Activated naive CD8-positive, alpha-beta T cell (primary cell): ENCODE measurements around the gene TNFAIP8L2.

ENCODE experiments used
- H3K27ac Mint-ChIP-seq: one replicate; pipeline ENCODE4 v1.8.0; 2021; ENCODE audit warnings: mixed read lengths
- H3K27me3 Mint-ChIP-seq: one replicate; pipeline ENCODE4 v1.8.0; 2021; ENCODE audit warnings: mixed read lengths
- H3K36me3 Mint-ChIP-seq: one replicate; pipeline ENCODE4 v1.8.0; 2021; ENCODE audit warnings: mixed read lengths
- H3K4me1 Mint-ChIP-seq: one replicate; pipeline ENCODE4 v1.8.0; 2021; ENCODE audit warnings: low read depth, mixed read lengths
- H3K4me3 Mint-ChIP-seq: one replicate; pipeline ENCODE4 v1.8.0; 2021; ENCODE audit warnings: mild to moderate bottlenecking, mixed read lengths
- H3K9me3 Mint-ChIP-seq: one replicate; pipeline ENCODE4 v1.8.0; 2021; ENCODE audit warnings: low read depth, mixed read lengths

Gene TNFAIP8L2

DNA sequence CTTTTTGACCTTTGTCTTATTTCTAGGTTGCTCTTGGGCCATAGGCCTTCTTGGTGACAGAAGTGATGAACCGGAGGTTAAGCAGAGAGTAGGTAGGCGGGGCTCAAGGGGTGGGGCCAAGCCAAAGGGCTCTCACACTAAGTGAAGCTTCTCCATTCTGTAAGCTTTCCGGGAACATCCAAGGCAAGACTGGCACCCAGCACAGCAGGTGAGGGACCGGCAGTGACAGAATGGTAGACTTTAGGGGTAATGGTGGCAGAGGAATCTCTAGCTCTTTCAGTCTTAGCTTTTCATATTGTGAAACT lies at the start of gene TNFAIP8L2:
Gene TNFAIP8L2 (plus strand): TSS at position 135 of the 305 bp plus-strand sequence. CDS start 2,049 bp downstream, outside the sequence.
- H3K9me3 Mint-ChIP-seq: no peaks in the 10 kb centered on the region
- H3K4me1 Mint-ChIP-seq: peaks cover 37% of the 10 kb centered on the region
- peaks cover 14% of the 10 kb centered on the region for H3K36me3 Mint-ChIP-seq
- peak within 1 kb of the TSS; percentile 98 for H3K4me3 Mint-ChIP-seq
- H3K27ac Mint-ChIP-seq: peak within 1 kb of the TSS; percentile 100
- no peaks in the 10 kb centered on the region for H3K27me3 Mint-ChIP-seq

DNA sequence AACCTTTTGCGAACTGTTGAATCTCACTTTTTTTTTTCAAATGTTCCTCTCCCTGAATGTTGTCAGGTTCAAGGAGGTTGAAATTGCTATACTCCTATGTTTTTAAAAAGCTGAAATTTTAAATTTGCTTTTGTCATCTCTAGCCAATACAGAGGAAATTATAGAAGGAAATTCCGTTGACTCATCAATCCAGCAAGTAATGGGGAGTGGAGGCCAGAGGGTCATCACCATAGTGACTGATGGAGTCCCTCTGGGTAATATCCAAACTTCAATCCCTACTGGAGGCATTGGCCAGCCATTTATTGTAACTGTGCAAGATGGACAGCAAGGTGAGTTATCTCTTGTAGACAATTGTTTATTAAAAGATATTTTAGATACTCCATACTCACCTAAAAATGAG lies 49.6 kb upstream of the TNFAIP8L2 start:
- H3K4me3 Mint-ChIP-seq: no peak overlapping the region
- H3K36me3 Mint-ChIP-seq: peaks cover 4% of the 10 kb centered on the region
- H3K27me3 Mint-ChIP-seq: no peaks in the 10 kb centered on the region
- H3K9me3 Mint-ChIP-seq: no peaks in the 10 kb centered on the region
- no peaks in the 10 kb centered on the region for H3K4me1 Mint-ChIP-seq
- no peak overlapping the region for H3K27ac Mint-ChIP-seq

DNA sequence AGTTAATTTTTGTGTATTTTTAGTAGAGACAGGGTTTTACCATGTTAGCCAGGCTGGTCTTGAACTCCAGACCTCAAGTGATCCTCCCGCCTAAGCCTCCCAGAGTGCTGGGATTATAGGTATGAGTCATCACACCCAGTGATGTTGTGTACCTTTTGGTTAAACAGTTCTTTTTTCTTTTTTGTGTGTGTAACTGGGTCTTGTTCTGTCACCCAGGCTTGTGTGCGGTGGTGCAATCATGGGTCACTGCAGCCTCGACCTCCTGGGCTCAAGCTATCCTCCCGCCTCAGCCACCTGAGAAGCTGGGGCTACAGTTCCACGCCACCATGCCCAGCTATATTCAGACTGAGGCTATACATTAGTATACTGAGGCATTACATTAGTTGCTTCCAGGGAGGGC lies 48.1 kb upstream of the TNFAIP8L2 start:
- Mint-ChIP-seq H3K9me3 (no peaks in the 10 kb centered on the region), H3K4me1 (no peaks in the 10 kb centered on the region), H3K4me3 (no peak overlapping the region), H3K27me3 (no peaks in the 10 kb centered on the region), H3K27ac (no peak overlapping the region), H3K36me3 (peaks cover 4% of the 10 kb centered on the region)

DNA sequence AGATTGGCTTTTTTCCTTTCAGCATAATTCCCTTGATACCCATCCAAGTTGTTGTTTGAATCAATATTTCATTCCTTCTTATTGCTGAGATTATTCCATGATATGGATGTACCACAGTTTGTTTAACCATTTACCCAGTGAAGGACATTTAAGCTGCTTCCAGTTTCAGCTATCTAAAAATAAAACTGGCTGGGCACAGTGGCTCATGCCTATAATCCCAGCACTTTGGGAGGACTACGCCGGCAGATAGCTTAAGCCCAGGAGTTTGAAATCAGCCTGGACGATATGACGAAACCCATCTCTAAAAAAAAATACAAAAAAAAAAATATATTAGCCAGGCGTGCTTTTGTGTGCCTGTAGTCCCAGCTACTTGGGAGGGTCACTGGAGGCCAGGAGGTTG lies 42.6 kb upstream of the TNFAIP8L2 start:
- Mint-ChIP-seq H3K4me3 (no peak overlapping the region), H3K27ac (no peak overlapping the region), H3K36me3 (peaks cover 7% of the 10 kb centered on the region), H3K27me3 (no peaks in the 10 kb centered on the region), H3K9me3 (no peaks in the 10 kb centered on the region), H3K4me1 (no peaks in the 10 kb centered on the region)

DNA sequence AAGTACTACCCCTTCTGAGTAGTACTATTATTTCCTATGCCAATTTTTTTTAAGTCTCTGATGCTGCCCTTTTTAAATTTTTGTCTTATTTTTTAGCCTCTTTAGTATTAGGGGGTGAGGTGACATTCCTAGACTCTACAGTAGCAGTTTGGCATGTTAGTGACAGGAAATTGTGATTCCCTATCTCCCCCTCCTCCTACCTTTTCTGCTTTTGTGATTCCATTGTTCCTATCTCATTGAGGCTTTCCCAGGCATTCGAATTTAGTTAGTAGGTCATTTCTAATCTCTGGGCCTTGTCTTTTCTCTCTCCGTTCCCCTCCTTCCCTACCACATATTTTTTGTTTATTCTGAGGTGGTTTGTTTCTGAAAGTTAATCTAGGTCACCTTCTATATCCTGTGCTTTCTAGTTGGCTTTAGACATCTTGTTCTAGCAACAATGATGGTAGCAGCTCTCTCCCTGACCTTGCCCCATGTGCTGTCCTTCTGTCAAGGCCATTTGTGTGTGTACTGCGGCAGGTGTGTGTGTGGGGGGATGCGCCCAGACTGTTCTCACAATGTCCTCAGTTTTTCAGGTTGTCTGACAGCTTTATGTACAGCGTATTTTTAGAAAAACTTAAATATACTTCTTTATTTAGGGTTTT lies 31.6 kb upstream of the TNFAIP8L2 start:
- no peaks in the 10 kb centered on the region for H3K9me3 Mint-ChIP-seq
- no peaks in the 10 kb centered on the region for H3K4me1 Mint-ChIP-seq

DNA sequence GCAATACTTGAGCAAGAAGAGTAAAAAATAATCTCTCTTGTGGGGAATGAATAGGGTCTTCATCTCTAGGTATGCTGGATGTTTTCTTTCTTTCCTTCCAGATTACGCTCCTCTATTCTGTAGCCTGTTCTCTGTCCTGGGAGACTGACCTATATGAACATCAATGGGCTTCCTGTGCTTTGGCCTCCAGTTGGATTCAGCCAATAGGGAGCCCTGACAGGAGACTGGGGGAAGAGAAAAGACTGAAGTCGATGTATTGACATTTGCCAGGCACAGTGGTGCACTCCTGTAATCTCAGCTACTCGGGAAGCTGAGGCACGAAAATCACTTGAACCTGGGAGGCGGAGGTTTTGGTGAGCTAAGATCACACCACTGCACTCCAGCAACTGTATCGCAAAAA lies 27.6 kb upstream of the TNFAIP8L2 start:
- Mint-ChIP-seq H3K4me1 (peaks cover 14% of the 10 kb centered on the region), H3K27me3 (no peaks in the 10 kb centered on the region), H3K36me3 (peaks cover 2% of the 10 kb centered on the region), H3K27ac (no peak overlapping the region), H3K4me3 (no peak overlapping the region), H3K9me3 (no peaks in the 10 kb centered on the region)

More for the DNA sequence above, 31.6 kb upstream of the TNFAIP8L2 start:
- peak overlapping the region; percentile 11 for H3K27ac Mint-ChIP-seq
- H3K27me3 Mint-ChIP-seq: no peaks in the 10 kb centered on the region
- H3K4me3 Mint-ChIP-seq: no peak overlapping the region
- H3K36me3 Mint-ChIP-seq: peaks cover 4% of the 10 kb centered on the region

DNA sequence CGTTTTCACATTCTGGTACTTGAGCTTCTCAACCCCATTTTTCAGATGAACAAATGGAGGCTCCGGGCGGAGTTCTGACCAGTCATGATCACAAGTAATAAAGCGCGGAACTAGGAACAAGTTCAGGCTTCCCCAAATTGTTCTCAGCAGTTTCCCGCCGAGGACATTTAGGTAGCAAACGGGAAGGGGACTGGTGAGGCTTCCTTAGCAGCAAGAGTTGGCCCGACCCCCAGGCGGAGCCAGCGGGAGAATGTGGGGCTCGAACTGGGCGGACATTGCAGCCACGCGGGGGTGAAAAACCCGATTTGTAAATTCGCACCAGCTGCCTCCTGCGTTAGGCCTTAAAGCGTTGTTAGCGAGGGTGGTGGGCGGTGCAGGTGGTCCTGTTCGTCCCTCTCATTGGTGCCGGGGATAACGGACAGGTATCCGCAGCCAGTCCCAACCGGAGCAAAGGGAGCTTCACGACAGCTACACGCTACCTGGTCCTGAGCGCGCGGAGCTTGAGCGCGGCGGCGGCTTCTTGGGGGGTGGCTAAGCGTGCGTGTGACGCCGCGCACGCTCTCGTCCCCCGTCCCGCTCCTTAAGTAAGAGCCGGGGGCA lies 25.4 kb upstream of the TNFAIP8L2 start:
- peak overlapping the region; percentile 86 for H3K4me3 Mint-ChIP-seq
- H3K4me1 Mint-ChIP-seq: peaks cover 16% of the 10 kb centered on the region
- H3K36me3 Mint-ChIP-seq: no peaks in the 10 kb centered on the region
- H3K9me3 Mint-ChIP-seq: no peaks in the 10 kb centered on the region
- no peaks in the 10 kb centered on the region for H3K27me3 Mint-ChIP-seq
- peak overlapping the region; percentile 92 for H3K27ac Mint-ChIP-seq

DNA sequence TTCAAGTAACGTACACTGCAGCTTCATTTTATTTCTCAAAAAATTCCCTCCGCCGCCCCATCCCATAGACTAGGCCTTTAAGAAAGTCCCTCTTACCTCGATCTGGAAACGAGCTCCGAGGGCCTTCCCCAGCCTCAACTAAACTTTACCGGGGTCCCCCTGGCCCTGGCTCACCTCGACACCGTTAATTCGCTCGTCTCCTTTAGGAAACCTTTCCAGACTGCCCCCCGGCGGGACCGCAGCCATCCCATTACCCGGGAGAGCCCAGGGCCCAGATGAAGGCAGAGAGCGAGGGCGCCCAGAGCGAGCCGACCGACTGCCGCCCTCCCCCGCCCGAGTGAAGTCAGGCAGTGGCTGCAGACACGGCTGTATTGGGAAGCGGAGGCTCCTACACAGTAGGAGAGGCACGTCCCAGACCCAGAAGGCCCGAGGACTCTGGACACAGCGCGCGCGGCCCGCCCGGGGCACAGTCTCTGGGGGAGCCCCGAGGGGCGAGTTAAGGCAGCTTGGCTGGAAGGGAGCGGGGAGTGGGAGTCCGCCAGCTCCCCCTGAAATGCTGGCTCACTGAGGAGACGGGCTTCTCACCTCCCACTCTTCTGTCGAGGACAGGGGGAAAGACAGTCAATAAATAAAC lies 24.6 kb upstream of the TNFAIP8L2 start:
- H3K4me1 Mint-ChIP-seq: peaks cover 16% of the 10 kb centered on the region
- no peaks in the 10 kb centered on the region for H3K9me3 Mint-ChIP-seq
- H3K27ac Mint-ChIP-seq: peak overlapping the region; percentile 92
- no peaks in the 10 kb centered on the region for H3K27me3 Mint-ChIP-seq
- no peaks in the 10 kb centered on the region for H3K36me3 Mint-ChIP-seq
- peak overlapping the region; percentile 86 for H3K4me3 Mint-ChIP-seq

DNA sequence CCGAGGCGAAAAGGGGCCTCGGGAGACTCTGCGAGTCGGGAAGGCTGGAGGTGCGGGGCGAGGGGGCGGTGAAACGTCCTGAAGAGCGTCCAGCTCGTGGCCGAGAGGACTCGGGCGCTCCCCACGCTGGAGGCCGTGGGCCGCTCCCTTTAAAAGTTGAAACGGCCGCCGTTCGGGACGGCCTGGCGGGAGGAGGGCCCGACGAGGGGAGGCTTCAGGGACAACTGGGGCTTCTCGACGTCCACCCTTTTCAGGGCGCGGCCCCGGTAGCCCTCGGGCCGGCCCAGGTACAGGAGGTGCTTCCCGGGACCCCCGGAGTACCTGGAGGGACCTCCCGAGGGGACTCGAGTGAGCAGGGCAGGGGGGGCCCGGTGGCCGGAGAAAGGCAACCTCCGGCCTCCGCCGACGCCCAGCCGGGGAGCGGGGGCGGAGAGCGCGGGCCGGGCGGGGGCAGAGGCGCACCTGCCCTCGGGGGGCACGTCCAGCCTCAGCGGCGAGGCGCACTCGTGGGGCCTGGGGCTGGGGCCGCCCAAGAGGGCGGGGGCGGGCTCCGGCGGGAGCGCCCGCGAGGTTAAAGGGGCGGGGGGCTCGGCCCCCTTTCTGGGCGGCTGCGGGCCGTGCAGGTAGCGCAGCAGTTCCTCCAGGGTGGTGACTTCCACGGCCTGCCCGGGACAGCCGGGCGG lies 24.0 kb upstream of the TNFAIP8L2 start:
- Mint-ChIP-seq H3K4me1 (peaks cover 16% of the 10 kb centered on the region), H3K27me3 (no peaks in the 10 kb centered on the region), H3K4me3 (no peak overlapping the region), H3K9me3 (no peaks in the 10 kb centered on the region), H3K27ac (no peak overlapping the region), H3K36me3 (no peaks in the 10 kb centered on the region)

DNA sequence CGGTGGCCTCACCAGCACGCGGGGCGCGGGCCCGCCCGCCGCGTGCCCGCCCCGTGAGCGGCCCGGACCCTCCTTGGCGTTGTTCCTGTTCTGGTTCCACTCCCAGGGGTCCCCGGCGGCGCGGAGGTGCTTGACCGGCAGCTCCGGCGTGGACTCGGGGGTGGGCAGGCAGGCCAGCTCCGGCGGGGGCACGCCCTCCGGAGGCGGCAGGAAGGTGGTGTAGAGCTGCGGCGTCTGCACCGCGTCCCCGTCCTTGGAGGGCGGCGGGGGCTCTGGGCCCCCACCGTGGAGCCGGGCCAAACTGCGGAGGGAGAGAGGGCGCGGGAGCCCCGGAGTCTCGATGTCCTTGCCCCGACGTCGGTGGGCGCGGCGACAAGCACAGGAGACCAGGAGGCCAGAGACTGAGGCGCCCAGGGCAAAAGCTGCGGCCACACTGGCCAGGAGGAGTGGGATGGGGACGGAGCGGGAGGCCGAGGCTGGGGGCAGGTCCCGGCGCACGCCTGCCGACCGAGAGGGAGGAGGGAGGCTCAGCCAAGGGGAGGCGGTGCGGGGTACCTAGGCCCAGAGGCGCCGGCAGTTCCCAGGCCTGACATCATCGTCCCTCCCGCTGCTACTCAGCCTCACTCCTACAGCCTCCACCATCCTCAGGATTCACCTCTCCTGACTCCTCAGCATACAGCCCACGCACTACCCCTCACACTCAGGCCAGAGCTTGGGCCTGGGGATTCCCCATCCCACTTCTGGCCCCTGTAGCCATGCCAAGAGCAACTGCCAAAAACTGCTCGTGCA lies 23.2 kb upstream of the TNFAIP8L2 start:
- no peaks in the 10 kb centered on the region for H3K27me3 Mint-ChIP-seq
- no peaks in the 10 kb centered on the region for H3K9me3 Mint-ChIP-seq
- H3K27ac Mint-ChIP-seq: no peak overlapping the region

DNA sequence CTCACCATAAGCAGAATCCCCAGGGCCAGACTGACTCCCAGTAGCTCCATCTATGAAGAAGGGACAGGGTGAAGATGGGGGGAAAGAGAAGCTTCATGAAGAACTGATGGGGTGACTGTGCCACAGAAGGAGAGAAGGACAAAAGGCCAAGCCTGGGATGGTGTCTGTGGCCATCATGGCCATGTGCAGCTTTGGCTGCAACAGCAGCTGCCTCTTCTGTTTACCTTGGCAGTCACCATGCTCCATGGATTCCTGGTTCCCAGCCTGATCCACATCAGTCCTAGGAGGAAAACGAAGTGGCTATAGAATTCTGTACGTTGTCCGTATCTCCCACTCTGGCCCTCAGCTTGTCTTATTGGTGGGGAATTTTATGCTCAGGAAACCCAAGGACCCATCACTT lies 22.1 kb upstream of the TNFAIP8L2 start:
- no peaks in the 10 kb centered on the region for H3K9me3 Mint-ChIP-seq
- peaks cover 16% of the 10 kb centered on the region for H3K4me1 Mint-ChIP-seq
- H3K4me3 Mint-ChIP-seq: no peak overlapping the region
- no peak overlapping the region for H3K27ac Mint-ChIP-seq
- no peaks in the 10 kb centered on the region for H3K27me3 Mint-ChIP-seq
- H3K36me3 Mint-ChIP-seq: no peaks in the 10 kb centered on the region

More for the DNA sequence above, 23.2 kb upstream of the TNFAIP8L2 start:
- Mint-ChIP-seq H3K4me3 (no peak overlapping the region), H3K4me1 (peaks cover 16% of the 10 kb centered on the region), H3K36me3 (no peaks in the 10 kb centered on the region)

DNA sequence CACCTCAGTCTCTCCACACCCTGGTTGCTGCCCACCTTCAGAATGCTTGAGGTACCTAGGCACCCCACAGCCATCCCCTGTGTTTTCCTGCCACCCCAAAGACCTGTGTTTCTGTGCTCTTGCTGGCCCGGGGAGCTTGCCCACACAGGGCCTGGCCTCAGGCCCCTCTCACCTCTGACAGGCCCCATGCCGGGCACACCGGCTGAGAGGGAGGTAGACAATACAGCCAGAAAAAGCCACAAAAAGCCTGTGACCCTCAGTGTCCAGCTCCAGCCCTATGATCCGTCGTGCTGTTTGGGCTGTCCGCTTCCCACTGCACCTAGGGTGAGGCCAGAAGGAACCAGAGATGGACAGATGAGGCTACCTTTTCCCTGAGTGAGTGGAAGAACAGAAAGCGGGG lies 21.5 kb upstream of the TNFAIP8L2 start:
- Mint-ChIP-seq H3K9me3 (no peaks in the 10 kb centered on the region), H3K4me3 (no peak overlapping the region), H3K27me3 (no peaks in the 10 kb centered on the region), H3K27ac (no peak overlapping the region), H3K4me1 (peaks cover 16% of the 10 kb centered on the region), H3K36me3 (no peaks in the 10 kb centered on the region)

DNA sequence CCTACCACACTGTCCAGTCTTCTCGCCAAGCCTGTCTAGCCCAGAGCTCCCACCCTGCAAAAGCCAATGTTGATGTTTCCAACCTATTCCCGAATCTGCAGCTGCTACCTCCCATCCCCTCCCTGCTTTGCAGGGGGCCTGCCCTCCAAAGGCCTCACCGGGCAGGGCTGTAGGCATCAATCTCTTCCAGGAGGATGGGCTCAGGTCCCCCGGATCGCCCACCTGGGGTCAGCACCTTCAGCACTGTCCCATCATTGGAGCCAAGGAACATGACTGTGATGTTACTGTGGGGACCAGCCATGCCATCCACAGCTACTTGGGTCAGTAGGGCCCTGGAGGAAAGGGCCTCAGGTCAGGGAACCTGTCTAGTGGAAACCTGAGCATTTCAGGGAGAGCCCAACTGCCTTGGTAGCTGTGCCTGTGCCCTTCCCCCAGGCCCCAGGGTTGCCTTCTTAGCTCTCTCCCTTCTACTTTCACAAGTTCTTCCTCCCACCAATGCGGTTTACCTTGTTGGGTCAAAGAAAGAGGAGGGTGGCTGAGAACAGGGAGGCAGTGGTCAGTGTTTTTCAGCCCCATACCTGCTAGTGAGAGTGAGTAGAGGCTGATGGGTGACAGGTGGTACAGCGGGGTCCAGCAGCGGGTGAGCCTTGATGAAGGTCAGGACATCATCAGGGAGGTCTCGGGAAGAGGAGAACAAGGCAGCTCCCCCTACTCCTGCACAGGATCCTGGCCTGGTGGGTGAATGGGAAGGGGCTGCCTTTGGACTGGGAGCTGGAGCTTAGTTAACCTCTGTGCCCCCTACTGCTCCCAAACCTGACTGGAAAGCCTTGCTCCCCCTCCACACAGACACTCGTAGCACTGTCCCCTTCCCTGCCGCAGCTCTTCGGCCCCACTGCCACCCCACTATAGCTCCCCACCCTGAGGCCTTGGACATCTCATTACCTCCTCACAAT lies 20.7 kb upstream of the TNFAIP8L2 start:
- peaks cover 12% of the 10 kb centered on the region for H3K4me1 Mint-ChIP-seq
- H3K4me3 Mint-ChIP-seq: no peak overlapping the region
- no peak overlapping the region for H3K27ac Mint-ChIP-seq
- no peaks in the 10 kb centered on the region for H3K36me3 Mint-ChIP-seq
- H3K27me3 Mint-ChIP-seq: no peaks in the 10 kb centered on the region
- no peaks in the 10 kb centered on the region for H3K9me3 Mint-ChIP-seq

DNA sequence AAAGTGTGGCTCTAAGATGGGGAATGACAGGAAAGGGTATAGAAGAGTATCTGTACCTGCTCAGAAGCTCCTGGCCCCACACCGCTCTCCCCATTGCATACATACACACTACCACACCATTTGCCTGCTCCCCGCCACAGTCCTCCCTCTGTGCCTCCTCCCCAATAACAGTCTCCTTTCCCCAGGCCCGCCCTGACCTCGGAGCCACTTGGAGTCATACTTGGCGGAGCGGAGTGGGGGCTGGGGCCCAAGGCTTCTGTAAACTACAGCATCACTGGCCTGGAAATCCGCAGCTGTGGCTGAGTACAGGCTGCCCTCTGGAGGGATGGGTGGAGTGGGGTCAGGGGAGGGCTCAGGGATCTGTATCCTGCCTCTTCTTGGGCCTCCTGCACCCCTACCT lies 18.7 kb upstream of the TNFAIP8L2 start:
- Mint-ChIP-seq H3K9me3 (no peaks in the 10 kb centered on the region), H3K27me3 (no peaks in the 10 kb centered on the region), H3K4me1 (peaks cover 2% of the 10 kb centered on the region), H3K4me3 (no peak overlapping the region), H3K36me3 (no peaks in the 10 kb centered on the region), H3K27ac (no peak overlapping the region)
